ENCODE results near the gene SLC66A1.
"Not testable (repeated sequence)": the region's sequence is repeated elsewhere in the genome, so short reads cannot be mapped to it uniquely, and the experiment has no call there.

- TF ChIP-seq CTCF (conservative IDR thresholded peaks at IDR 0.05; ENCODE audit: low read depth, low read length); EZH2 (IDR thresholded peaks at IDR 0.05; ENCODE audit: low read length, unreplicated experiment); EZH2phosphoT487 (IDR thresholded peaks at IDR 0.05; ENCODE audit: borderline replicate concordance, low read length): not testable (repeated sequence)
Observed at GRCh38 chr1:19269427-19270342, 42.4 kb upstream of the SLC66A1 start.
